Activated T-helper 17 cell treated with anti-CD3 and anti-CD28 coated beads, Interleukin-2, amount 50 U/mL, for 72 hours (primary cell): Measurements from ENCODE around the gene BACE2. TPM values are rescaled to one million over a fixed set of nuclear protein-coding genes. Genes with fewer than 3 reads are reported as not detected.
A peak's percentile ranks its signal among the peaks of the same experiment; 100 is the strongest.

Experiments used
- ATAC-seq: fragments of 150-1000 bp; cut with Tn5 transposase; replicated peaks from 2 replicates; pipeline ENCODE4 v1.10.0; 2021; ENCODE audit warnings: mild to moderate bottlenecking, moderate library complexity
- H3K27ac Mint-ChIP-seq: one replicate; pipeline ENCODE4 v1.8.0; 2022; ENCODE audit warnings: mixed read lengths
- H3K27me3 Mint-ChIP-seq: one replicate; pipeline ENCODE4 v1.8.0; 2022; ENCODE audit warnings: mixed read lengths
- H3K36me3 Mint-ChIP-seq: one replicate; pipeline ENCODE4 v1.8.0; 2022; ENCODE audit warnings: low read depth, mild to moderate bottlenecking, mixed read lengths
- H3K4me1 Mint-ChIP-seq: one replicate; pipeline ENCODE4 v1.8.0; 2022; ENCODE audit warnings: mixed read lengths
- H3K4me3 Mint-ChIP-seq: one replicate; pipeline ENCODE4 v1.8.0; 2022; ENCODE audit warnings: mild to moderate bottlenecking, mixed read lengths
- H3K9me3 Mint-ChIP-seq: one replicate; pipeline ENCODE4 v1.8.0; 2022; ENCODE audit warnings: mixed read lengths
- total RNA-seq, 2 donors: library from RNA; stranded (reverse); gene quantifications; one replicate each; pipeline ENCODE4 v1.2.3, GENCODE V29; 2022

BACE2 gene
- total RNA-seq, 2 donors from 2014 or later, result 0.52 TPM; not detected in 1

GRCh38 chr21:41207401-41208375, 39.7 kb downstream of the BACE2 start:
- H3K36me3 Mint-ChIP-seq, result no peaks in the 10 kb centered on the region
- no peak overlapping the region for H3K27ac Mint-ChIP-seq
- H3K4me1 Mint-ChIP-seq, result no peaks in the 10 kb centered on the region
- H3K4me3 Mint-ChIP-seq, result no peak overlapping the region
- peaks cover 26% of the 10 kb centered on the region for H3K27me3 Mint-ChIP-seq
- peak; percentile 43 for ATAC-seq
- H3K9me3 Mint-ChIP-seq, result no peaks in the 10 kb centered on the region

DNA sequence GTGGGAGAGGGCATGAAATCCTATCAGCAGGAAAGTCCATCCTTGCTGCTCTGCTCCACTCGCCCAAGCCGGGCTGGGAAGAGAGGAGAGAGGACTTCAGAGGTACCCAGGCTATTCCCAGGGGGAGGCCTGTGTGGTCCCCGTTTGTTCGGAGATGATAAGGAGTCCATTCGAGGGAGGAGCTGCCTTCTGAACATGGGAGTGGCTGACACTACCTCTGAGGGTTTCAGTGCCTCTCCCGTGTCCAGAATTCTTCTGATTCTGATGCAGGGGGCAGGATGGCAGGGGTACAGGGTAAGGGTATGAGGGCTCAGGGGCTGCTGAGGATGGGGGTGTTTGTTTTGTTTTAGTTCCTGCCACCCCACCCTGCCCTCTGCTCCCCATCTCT, 40.4 kb downstream of the BACE2 start:
- ATAC-seq, result no peak
- no peaks in the 10 kb centered on the region for H3K36me3 Mint-ChIP-seq
- no peak overlapping the region for H3K27ac Mint-ChIP-seq
- no peak overlapping the region for H3K4me3 Mint-ChIP-seq
- H3K4me1 Mint-ChIP-seq, result no peaks in the 10 kb centered on the region
- peaks cover 25% of the 10 kb centered on the region for H3K27me3 Mint-ChIP-seq
- H3K9me3 Mint-ChIP-seq, result no peaks in the 10 kb centered on the region

- no peak for ATAC-seq
- H3K27me3 Mint-ChIP-seq, result peaks cover 22% of the 10 kb centered on the region
- no peaks in the 10 kb centered on the region for H3K9me3 Mint-ChIP-seq
- H3K4me3 Mint-ChIP-seq, result no peak overlapping the region
- no peaks in the 10 kb centered on the region for H3K36me3 Mint-ChIP-seq
- H3K27ac Mint-ChIP-seq, result no peak overlapping the region
- no peaks in the 10 kb centered on the region for H3K4me1 Mint-ChIP-seq
These were observed 41.2 kb downstream of the BACE2 start for GRCh38 chr21:41209016-41209619.

- H3K27me3 Mint-ChIP-seq, result peaks cover 34% of the 10 kb centered on the region
- no peaks in the 10 kb centered on the region for H3K4me1 Mint-ChIP-seq
- no peak overlapping the region for H3K4me3 Mint-ChIP-seq
- ATAC-seq, result no peak
- no peaks in the 10 kb centered on the region for H3K9me3 Mint-ChIP-seq
- H3K36me3 Mint-ChIP-seq, result no peaks in the 10 kb centered on the region
- no peak overlapping the region for H3K27ac Mint-ChIP-seq
These were observed 42.6 kb downstream of the BACE2 start for GRCh38 chr21:41210426-41211059.

- ATAC-seq, result no peak
- Mint-ChIP-seq H3K36me3 (no peaks in the 10 kb centered on the region), H3K27ac (no peak overlapping the region), H3K27me3 (peaks cover 37% of the 10 kb centered on the region), H3K4me3 (no peak overlapping the region), H3K4me1 (no peaks in the 10 kb centered on the region), H3K9me3 (no peaks in the 10 kb centered on the region)
These were observed 43.3 kb downstream of the BACE2 start for GRCh38 chr21:41211060-41211805.

DNA sequence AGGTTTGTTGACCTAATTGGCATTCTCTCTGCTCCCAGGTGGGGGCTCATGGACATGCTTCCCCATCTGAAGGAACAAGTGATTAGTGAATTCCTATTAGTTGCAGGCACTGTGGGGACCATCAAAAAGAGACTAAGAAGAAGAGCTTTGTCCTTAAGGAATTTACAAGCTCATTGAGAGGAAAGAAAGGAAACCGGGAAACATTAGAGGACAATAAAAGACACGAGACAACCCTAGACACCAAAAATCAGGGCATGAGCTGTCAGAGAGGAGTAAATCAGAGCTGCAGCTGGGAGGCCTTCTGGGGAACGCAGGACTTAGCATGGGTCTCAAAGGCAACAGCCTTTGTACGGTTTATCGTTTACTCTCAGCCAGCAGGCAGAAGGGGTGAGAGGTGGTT, 45.1 kb downstream of the BACE2 start:
- no peak for ATAC-seq
- Mint-ChIP-seq H3K27ac (no peak overlapping the region), H3K27me3 (peaks cover 38% of the 10 kb centered on the region), H3K4me1 (no peaks in the 10 kb centered on the region), H3K9me3 (no peaks in the 10 kb centered on the region), H3K4me3 (no peak overlapping the region), H3K36me3 (no peaks in the 10 kb centered on the region)

- no peak overlapping the region for H3K4me3 Mint-ChIP-seq
- H3K4me1 Mint-ChIP-seq, result no peaks in the 10 kb centered on the region
- H3K36me3 Mint-ChIP-seq, result no peaks in the 10 kb centered on the region
- no peak overlapping the region for H3K27ac Mint-ChIP-seq
- no peak for ATAC-seq
- no peaks in the 10 kb centered on the region for H3K9me3 Mint-ChIP-seq
- peaks cover 34% of the 10 kb centered on the region for H3K27me3 Mint-ChIP-seq
These were observed 48.0 kb downstream of the BACE2 start for GRCh38 chr21:41215856-41216408.

DNA sequence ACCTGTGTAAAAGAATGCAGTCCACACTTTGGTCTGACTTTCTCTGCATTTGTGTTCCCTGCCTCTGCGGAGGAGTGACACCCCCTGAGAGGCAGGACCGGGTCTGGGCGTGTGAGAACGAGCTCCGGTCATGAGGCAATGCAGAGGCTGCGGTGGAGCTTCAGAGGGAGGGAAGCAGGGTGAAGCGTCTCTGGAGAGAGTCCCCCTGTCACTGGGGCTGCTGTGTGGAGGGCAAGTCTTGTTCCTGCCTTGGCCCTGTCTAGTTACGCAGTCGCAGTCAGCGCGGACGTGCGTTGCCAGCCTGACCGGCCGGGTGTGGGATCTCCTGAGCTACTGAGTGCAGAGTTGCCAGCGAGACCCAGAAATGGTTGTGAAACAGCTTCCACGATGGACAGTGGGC, 48.5 kb downstream of the BACE2 start:
- Mint-ChIP-seq H3K36me3 (no peaks in the 10 kb centered on the region), H3K4me3 (no peak overlapping the region), H3K9me3 (no peaks in the 10 kb centered on the region), H3K27ac (no peak overlapping the region), H3K4me1 (no peaks in the 10 kb centered on the region), H3K27me3 (peaks cover 30% of the 10 kb centered on the region)
- no peak for ATAC-seq

- H3K27me3 Mint-ChIP-seq, result peaks cover 25% of the 10 kb centered on the region
- H3K9me3 Mint-ChIP-seq, result no peaks in the 10 kb centered on the region
- no peaks in the 10 kb centered on the region for H3K4me1 Mint-ChIP-seq
- ATAC-seq, result no peak
- no peaks in the 10 kb centered on the region for H3K36me3 Mint-ChIP-seq
- H3K27ac Mint-ChIP-seq, result no peak overlapping the region
- H3K4me3 Mint-ChIP-seq, result no peak overlapping the region
These were observed 49.9 kb downstream of the BACE2 start for GRCh38 chr21:41217671-41218385.

DNA sequence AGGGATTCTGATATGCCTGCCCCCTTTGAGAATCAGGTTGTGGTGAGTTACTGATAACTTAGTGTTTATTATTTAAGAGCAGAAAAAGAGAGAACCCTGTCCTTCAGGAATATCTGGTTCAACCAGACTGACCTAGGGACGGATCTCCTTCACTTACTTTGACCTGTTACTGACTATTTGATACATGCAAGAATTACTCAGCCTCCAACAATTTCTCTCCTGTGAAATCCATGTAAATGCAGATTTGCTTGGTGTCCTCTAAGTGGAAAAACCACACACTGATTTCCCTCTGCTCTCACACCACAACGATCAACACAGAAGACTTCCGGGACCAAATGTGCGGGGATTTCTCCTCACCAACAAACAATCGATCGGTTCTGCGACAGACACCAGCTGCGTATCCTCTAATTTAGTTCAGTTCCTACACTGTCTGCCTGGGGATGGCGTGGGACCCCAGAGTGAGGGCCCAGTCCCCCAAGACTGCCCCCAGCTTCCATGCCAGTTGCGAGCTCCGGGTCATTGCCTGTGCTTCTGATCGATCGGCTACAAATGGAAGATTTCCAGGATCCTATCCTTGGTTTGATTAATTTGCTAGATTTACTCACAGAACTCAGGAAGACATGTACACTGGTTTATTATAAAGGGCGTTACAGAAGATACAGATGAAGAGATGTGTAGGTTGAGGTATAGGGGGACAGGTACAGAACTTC, 51.7 kb downstream of the BACE2 start:
- ATAC-seq, result no peak
- Mint-ChIP-seq H3K27ac (no peak overlapping the region), H3K4me3 (no peak overlapping the region), H3K4me1 (no peaks in the 10 kb centered on the region), H3K27me3 (peaks cover 19% of the 10 kb centered on the region), H3K9me3 (no peaks in the 10 kb centered on the region), H3K36me3 (no peaks in the 10 kb centered on the region)

DNA sequence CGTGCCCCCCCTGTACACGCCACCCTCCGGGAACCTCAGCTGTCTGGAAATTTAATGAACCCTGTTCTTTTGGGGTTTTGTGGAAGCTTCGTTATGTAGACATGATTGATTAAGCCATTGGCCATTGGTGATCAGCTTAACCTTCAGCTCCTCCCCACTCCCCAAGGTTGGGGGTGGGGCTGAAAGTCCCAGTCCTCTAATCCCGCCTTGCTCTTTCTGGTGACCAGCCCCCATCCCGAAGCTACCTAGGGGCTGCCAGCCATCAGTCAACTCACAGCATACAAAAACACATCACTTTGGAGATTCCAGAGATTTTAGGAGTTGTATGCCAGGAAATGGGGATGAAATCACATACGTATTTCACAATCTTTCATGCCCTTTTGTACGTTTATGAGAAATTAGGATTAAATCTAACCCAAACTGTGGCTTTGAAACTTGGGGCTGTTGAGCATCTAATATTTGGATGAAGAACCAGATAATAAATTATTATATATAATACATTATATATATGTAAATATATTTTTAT, 52.3 kb downstream of the BACE2 start:
- ATAC-seq, result no peak
- no peak overlapping the region for H3K4me3 Mint-ChIP-seq
- H3K9me3 Mint-ChIP-seq, result no peaks in the 10 kb centered on the region
- H3K27ac Mint-ChIP-seq, result no peak overlapping the region
- H3K4me1 Mint-ChIP-seq, result no peaks in the 10 kb centered on the region
- H3K36me3 Mint-ChIP-seq, result no peaks in the 10 kb centered on the region
- H3K27me3 Mint-ChIP-seq, result peaks cover 16% of the 10 kb centered on the region

- Mint-ChIP-seq H3K9me3 (no peaks in the 10 kb centered on the region), H3K4me1 (no peaks in the 10 kb centered on the region), H3K27ac (no peak overlapping the region), H3K4me3 (no peak overlapping the region), H3K27me3 (peaks cover 11% of the 10 kb centered on the region), H3K36me3 (no peaks in the 10 kb centered on the region)
- no peak for ATAC-seq
These were observed 54.5 kb downstream of the BACE2 start for GRCh38 chr21:41222247-41223068.
